ENCODE results near the gene RSRC2. TPM values are rescaled to one million over a fixed set of nuclear protein-coding genes. Genes with fewer than 3 reads are reported as not detected.
A peak's percentile ranks its signal among the peaks of the same experiment; 100 is the strongest.
"Not testable (repeated sequence)": the region's sequence is repeated elsewhere in the genome, so short reads cannot be mapped to it uniquely, and the experiment has no call there.

RSRC2 gene
- total RNA-seq, 1 donor from 2014 or later: 44.8 TPM

GRCh38 chr12:122500685-122501488 lies 25.8 kb downstream of the RSRC2 start, which contains the start of gene ZCCHC8:
Gene ZCCHC8 (minus strand): TSS chr12:122500932. CDS start chr12:122500840, 92 bp downstream.
- H3K36me3 ChIP-seq: peaks cover 28 to 29% of the 10 kb centered on the region in 2 donors
- peak within 1 kb of the TSS; percentile 97 to 99 for H3K27ac ChIP-seq
- intact Hi-C loops (cut with DNase I): loop anchor here (1.0 to 2.0 kb wide), 3 partner anchors 25 to 251 kb away; partner anchors contain the start of genes DENR, RSRC2 and VPS33A
- peaks cover 7 to 9% of the 10 kb centered on the region in 2 donors for H3K4me1 ChIP-seq
- peak; percentile 92 to 97 for DNase-seq (ENCODE audit: low spot score in 2 of 2)
- TF ChIP-seq, protein P1, sequence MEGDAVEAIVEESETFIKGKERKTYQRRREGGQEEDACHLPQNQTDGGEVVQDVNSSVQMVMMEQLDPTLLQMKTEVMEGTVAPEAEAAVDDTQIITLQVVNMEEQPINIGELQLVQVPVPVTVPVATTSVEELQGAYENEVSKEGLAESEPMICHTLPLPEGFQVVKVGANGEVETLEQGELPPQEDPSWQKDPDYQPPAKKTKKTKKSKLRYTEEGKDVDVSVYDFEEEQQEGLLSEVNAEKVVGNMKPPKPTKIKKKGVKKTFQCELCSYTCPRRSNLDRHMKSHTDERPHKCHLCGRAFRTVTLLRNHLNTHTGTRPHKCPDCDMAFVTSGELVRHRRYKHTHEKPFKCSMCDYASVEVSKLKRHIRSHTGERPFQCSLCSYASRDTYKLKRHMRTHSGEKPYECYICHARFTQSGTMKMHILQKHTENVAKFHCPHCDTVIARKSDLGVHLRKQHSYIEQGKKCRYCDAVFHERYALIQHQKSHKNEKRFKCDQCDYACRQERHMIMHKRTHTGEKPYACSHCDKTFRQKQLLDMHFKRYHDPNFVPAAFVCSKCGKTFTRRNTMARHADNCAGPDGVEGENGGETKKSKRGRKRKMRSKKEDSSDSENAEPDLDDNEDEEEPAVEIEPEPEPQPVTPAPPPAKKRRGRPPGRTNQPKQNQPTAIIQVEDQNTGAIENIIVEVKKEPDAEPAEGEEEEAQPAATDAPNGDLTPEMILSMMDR (IDR thresholded peaks at IDR 0.05): no peak
- peak within 1 kb of the TSS; percentile 78 to 88 for H3K4me3 ChIP-seq
- H3K27me3 ChIP-seq: no peaks in the 10 kb centered on the region
- no peaks in the 10 kb centered on the region for H3K9me3 ChIP-seq

- Histone ChIP-seq H3K27ac (peak overlapping the region; percentile 97 to 99), H3K4me1 (peaks cover 7 to 9% of the 10 kb centered on the region in 2 donors), H3K27me3 (no peaks in the 10 kb centered on the region), H3K36me3 (peaks cover 22 to 25% of the 10 kb centered on the region in 2 donors), H3K9me3 (no peaks in the 10 kb centered on the region), H3K4me3 (peak overlapping the region; percentile 78 to 88)
- TF ChIP-seq, protein P1 (IDR thresholded peaks at IDR 0.05): no peak
- intact Hi-C loops (cut with DNase I): loop anchor here (1.0 to 2.0 kb wide), 2 partner anchors 26 to 233 kb away; partner anchors contain the start of genes RSRC2 and VPS33A
- DNase-seq (ENCODE audit: low spot score in 2 of 2): peak; percentile 16 to 72
Measured at GRCh38 chr12:122499991-122500684, 26.6 kb downstream of the RSRC2 start.

GRCh38 chr12:122495258-122495657 lies 31.5 kb downstream of the RSRC2 start:
- DNase-seq (ENCODE audit: low spot score in 2 of 2): no peak
- Histone ChIP-seq H3K9me3 (no peaks in the 10 kb centered on the region), H3K4me3 (no peak overlapping the region), H3K4me1 (peaks cover 7 to 9% of the 10 kb centered on the region in 2 donors), H3K36me3 (peaks cover 34% of the 10 kb centered on the region in 2 donors), H3K27me3 (no peaks in the 10 kb centered on the region), H3K27ac (no peak overlapping the region)
- intact Hi-C loops (cut with DNase I): no loop called here
- TF ChIP-seq, protein P1 (IDR thresholded peaks at IDR 0.05): no peak

DNA sequence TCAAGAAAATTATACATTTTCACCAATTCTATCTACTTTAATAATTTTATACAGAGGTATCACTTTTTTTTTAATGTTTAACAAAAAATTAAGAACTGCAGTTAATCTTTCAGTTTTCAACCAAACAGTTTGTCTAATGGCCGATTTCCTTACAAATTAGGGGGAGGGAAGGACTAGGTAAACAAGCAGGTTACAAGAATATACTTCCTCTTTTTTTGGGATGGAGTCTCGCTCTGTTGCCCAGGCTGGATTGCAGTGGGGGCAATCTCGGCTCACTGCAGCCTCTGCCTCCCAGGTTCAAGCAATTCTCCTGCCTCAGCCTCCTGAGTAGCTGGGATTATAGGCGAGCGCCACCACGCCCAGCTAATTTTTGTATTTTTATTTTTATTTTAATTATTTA lies 33.5 kb downstream of the RSRC2 start:
- H3K9me3 ChIP-seq; H3K4me1 ChIP-seq; H3K27ac ChIP-seq; H3K27me3 ChIP-seq; intact Hi-C loops (cut with DNase I); DNase-seq (ENCODE audit: low spot score in 2 of 2); H3K4me3 ChIP-seq: not testable (repeated sequence)
- peaks cover 44 to 53% of the 10 kb centered on the region in 2 donors for H3K36me3 ChIP-seq

DNA sequence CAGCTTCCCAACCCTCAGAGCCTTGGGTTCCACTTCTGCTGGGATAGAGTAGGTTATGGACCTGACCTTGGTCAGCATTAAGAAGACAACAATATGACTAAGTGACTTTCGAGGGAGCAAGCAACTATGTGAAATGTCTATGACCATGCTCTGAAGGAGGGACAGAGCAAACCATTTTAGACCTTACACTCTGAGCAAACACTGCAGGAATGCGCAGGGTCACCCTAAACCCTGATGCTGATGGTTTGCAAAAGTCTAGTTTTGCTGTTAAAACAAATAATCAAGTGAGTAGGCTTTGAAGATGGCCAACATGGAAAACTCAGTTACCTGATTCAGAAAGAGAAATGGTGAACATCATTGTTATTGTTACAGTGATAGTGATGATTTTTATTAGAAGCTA lies 34.7 kb downstream of the RSRC2 start:
- no peaks in the 10 kb centered on the region for H3K4me1 ChIP-seq
- H3K4me3 ChIP-seq: no peak overlapping the region
- H3K27ac ChIP-seq: no peak overlapping the region
- no peaks in the 10 kb centered on the region for H3K9me3 ChIP-seq
- peaks cover 52 to 65% of the 10 kb centered on the region in 2 donors for H3K36me3 ChIP-seq
- H3K27me3 ChIP-seq: no peaks in the 10 kb centered on the region
- TF ChIP-seq, protein P1 (IDR thresholded peaks at IDR 0.05): no peak
- intact Hi-C loops (cut with DNase I): no loop called here
- no peak for DNase-seq (ENCODE audit: low spot score in 2 of 2)

- TF ChIP-seq, protein P1 (IDR thresholded peaks at IDR 0.05): no peak
- H3K9me3 ChIP-seq: no peaks in the 10 kb centered on the region
- no peak overlapping the region for H3K27ac ChIP-seq
- H3K4me3 ChIP-seq: no peak overlapping the region
- H3K36me3 ChIP-seq: peaks cover 72 to 87% of the 10 kb centered on the region in 2 donors
- H3K27me3 ChIP-seq: no peaks in the 10 kb centered on the region
- no peaks in the 10 kb centered on the region for H3K4me1 ChIP-seq
- no peak for DNase-seq (ENCODE audit: low spot score in 2 of 2)
- intact Hi-C loops (cut with DNase I): no loop called here
Measured at GRCh38 chr12:122489038-122489437, 37.7 kb downstream of the RSRC2 start.

DNA sequence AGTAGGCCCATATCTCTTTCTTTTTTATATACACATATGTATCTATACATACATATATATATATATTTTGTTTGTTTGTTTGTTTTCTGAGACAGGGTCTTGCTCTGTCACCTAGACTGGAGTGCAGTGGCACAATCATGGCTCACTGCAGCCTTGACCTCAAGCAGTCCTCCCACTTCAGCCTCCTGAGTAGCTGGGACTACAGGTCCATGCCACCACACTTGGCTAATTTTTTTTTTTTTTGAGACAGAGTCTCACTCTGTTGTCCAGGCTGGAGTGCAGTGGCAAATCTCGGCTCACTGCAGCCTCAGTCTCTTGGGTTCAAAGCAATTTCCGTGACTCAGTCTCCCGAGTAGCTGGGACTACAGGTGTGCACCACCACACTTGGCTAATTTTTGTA lies 38.9 kb downstream of the RSRC2 start:
- intact Hi-C loops (cut with DNase I); H3K27ac ChIP-seq; DNase-seq (ENCODE audit: low spot score in 2 of 2); H3K27me3 ChIP-seq; H3K9me3 ChIP-seq; H3K4me1 ChIP-seq; H3K4me3 ChIP-seq: not testable (repeated sequence)
- peaks cover 82 to 93% of the 10 kb centered on the region in 2 donors for H3K36me3 ChIP-seq
